Erythroblast (primary cell): ENCODE data around the gene SMTN.

ENCODE experiments used
- GATA1 ChIP-seq: IDR thresholded peaks from 2 replicates; pipeline ENCODE4 v1.6.1; 2011; ENCODE audit warnings: low read depth, mild to moderate bottlenecking, control low read depth, low read length, moderate library complexity
- POLR2A ChIP-seq: IDR thresholded peaks from 2 replicates; pipeline ENCODE4 v1.6.1; 2011; ENCODE audit warnings: mild to moderate bottlenecking, low read length

DNA sequence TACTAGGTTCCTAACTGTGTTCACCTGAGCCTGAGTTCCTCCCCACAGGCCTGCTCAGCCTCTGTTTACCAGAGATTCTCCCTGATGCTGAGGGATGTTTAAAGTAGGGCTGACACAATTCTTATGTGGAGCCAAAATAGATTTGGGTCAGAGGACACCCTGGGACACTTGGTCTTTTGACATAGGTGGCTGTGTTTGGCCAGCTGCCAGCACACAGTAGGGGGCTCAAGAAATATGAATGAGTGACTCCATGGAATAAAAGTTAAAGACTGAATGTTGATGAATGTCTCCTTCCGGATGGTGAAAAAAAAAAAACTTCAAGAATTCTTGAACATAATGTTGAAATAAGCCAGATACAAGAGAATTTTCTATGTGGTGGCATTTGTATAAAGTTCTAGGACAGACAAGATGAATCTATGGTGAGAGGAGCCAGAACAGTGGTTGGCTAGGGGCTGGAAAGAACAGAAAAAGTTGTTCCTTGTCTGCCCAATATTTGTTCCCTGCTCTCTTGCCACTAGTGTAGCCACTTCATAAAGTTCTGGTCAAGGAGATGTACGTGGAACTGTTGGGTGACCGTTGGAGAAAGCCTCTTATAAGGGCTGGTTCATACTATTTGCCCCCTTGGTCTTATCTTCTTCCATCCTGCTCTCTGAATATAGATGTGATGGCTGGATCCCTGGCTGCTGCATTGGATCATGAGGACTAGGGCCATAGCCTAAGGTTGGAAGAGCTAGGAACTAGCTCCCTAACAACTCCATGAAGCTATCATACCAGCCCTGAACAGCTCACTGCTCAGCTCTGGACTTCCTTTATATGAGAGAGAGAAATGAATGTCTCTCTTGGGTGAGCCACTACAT, 40.3 kb upstream of the SMTN start:
- TF ChIP-seq POLR2A (no peak), GATA1 (no peak)
